HG02642 (cell line): Measurements from ENCODE around the gene PCDH17.

Experiments used
- ATAC-seq: cut with Tn5 transposase; IDR thresholded peaks from one replicate; pipeline ENCODE4 v1.9.1; 2021; ENCODE audit warnings: mild to moderate bottlenecking; ENCODE audit not compliant: unreplicated experiment, poor library complexity

PCDH17 gene

DNA sequence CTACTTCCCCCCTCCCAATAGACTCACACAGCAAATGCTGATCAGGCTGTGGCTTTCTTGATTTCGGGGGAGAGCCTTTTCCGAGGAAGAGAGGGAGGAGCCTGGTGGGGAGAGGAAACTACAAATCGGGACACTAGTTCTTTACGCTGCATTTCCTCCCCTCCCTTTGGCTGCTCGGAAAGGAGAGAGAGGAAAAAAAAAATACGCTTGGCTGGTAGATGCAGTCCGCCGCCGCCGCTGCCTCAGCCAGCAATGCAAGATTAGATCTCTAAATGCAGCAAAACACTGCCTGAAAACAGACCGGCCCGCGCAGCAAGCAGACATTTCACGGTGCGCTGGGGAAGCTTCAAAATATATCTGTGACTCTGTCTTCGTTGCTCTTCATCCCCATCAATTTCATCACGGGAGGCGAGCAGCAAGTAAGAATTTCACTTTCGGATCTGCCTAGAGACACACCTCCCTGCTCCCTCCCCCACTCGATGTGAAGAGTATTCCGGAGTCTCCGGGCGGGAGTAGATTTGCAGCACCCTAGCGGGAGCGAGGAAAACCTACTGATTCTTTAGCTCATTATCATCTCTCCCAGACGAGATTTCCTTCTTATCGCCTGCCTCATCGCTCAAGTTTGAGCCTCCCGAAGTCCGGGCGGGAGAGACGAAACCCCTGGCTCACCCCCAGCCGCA, at the start of gene PCDH17:
PCDH17 (plus strand) TSS at position 149 of the 680 bp plus-strand sequence. CDS start 803 bp downstream, outside the sequence.
- ATAC-seq, result no peak

DNA sequence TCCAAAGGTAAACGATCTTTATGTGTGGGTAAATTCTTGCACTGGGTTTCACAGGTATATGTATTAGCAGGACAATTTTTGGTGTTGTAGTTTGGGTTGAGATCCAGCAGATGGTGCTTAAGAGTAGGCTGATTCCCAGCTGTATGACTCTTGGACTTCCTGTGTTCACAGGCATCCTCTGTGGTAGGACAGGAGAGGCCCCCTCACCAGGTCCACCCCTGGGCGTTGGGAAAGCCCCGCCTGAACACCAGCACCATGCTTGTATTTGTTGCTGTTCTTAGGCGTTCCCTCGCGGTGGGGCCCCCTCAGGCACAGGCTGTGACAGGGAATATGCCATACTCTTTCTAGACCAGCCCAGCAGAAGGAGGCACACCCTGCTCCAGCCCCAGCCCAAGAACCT, 49.5 kb upstream of the PCDH17 start:
- no peak for ATAC-seq

- ATAC-seq, result no peak
Observed at GRCh38 chr13:57583529-57583928, 48.0 kb upstream of the PCDH17 start.

DNA sequence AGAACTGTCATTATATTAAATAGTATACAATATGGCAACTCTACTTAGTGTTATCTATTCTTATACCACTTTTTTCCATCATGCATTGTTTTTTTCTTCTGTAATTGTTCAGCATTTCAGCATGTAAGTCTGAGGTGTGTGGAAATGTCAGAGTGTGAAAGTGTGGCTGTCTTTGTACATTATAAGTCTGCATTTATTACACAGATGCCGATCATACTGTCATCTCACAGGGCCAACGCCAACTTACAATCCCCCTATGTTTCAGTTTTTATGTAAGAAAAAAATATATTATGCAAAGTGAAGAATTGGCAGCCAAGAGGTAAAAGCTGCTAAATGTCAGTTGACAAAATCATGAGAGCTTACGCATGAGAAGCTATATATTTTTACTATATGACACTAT, 42.9 kb upstream of the PCDH17 start:
- no peak for ATAC-seq

DNA sequence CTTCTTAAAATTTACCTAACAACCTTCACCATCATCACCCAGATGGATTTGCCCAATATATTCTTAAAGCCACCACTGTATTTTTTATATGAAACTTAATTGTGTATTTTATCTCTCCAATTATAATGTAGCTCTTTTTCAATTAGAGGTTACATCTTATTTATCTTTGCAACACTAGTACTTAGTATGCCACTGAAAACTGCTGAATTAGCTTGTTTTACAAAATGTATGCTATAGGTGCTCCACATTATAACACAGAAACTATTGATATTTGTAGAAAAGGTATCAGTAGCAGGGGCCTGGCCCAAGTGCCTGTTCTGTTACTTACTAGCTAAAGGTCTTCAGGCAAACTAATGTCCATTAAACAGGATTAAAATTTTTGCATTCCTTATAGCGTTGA, 35.8 kb upstream of the PCDH17 start:
- no peak for ATAC-seq

DNA sequence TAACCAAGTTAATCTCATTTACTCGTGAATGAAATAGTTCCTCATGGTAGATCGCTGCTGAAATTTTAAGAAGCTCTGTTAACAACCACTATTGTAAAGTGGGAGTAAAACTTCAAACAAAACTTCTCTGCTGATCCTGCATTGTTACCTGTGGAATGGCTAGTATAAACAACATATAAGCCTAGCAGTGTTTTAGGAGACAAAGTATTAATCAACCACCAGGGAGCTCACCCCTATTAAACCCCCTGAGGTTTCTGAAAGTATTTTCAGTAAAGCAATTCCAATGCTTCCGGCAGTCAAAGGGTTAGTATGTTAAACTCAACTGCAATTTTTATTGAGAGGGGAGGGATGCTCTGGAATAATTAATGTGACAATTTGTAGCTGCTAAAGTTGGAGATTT, 30.0 kb upstream of the PCDH17 start:
- ATAC-seq, result no peak

- ATAC-seq, result no peak
Observed at GRCh38 chr13:57604442-57604841, 27.1 kb upstream of the PCDH17 start.

DNA sequence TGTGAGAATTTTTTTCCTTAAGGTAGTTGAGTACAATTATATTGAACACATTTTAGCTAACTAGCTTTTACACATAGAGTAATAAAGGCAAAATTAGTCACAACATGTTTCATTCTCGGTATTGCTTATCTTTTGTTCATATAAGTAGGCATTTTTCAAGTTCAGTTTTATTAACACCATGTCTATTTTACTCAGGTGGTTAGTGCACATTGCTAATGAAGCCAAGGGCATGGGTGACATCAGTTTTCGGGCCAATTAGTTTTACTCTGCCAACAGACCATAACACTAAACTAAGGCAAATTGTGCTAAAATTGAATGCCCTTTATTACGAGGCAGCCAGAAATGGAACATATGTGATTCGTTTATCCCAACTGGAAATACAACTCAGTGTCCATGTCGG, 19.6 kb upstream of the PCDH17 start:
- ATAC-seq, result no peak

GRCh38 chr13:57612568-57612967, 19.0 kb upstream of the PCDH17 start:
- ATAC-seq, result no peak

GRCh38 chr13:57624565-57625435, 6.7 kb upstream of the PCDH17 start:
- peak; percentile 71 for ATAC-seq

DNA sequence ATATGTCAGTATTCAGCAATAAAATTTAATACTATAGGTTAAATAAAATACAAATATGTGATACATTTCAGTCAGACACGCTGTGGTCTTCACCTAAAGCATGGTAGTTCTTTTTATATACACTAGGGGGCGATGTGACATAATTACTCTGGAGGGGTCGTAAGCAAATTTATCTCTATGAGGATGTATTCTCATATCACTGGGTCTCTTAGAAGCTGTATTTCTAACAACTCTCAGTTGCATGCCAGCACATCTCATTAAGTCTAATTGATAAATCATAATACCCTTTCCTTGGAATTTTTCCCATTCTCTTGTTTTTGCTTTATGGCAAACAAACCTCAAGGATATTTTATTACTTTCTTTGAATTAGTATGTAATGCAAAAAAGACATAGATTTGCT, 3.9 kb upstream of the PCDH17 start:
- ATAC-seq, result no peak

- no peak for ATAC-seq
Observed at GRCh38 chr13:57629391-57629804, 2.1 kb upstream of the PCDH17 start.

DNA sequence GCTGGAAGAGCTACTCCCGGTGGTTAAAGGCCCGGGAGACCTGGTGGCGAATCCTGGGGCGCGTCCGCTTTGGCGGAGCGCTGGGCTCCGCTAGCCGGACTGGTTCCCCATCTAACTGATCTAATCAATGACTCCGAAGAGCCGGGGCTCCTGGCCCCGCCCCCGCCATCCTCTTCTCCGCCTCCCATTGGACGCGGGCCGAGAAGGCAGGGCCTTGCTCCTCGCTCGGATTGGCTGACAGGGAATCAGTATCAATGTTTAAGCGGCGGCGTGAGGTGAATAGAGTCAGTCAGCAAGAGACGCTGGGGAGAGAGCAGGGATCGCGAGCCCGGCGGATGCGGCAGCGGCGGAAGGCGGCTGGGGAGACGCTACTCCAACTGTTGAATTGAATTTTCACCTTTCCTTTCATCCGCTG, 1.7 kb upstream of the PCDH17 start:
- ATAC-seq, result peak; percentile 43

DNA sequence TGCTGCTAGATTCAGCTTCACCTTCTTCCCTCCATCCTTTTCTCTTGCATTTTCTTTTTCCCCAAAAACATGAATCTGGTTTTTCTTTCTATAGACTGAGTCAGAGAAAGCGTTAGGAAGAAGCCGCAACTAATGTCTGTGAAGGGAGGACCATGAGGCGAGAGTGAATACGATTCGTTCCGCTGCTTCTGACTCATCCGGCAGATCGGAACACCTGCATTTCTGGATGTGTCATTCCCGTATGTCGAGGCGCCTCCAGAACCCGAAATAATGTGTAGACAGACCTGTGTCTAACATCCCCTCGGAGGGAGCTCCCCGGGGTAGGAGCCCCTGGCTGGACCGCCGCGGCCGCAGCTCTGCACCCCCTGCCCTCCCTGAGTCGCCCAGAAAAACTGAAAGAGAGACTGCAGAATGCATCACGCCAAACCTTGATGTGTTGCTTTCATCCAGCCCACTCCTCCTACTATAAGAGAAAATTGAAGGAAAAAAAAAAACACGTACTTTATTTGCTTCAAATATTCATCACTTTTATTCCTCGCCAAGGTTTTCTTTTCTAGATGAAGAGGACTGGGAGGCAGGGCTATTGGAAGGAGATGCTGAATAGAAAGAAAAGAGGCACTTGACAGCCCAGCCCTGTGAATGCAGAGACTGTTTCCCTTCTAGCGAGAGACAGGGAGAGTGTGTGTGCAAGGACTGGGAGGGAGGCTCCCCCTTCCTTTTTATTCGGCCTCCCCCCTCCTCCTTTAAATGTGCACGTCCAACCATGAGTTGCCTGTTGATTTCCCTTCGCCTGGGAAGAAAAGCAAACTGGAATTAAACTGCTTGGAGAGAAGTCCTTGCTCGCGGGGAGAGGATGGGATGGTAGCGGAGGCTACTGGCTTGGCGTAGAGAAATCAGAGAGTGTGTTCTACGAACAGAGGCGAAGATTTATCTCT, 616 bp upstream of the PCDH17 start:
- no peak for ATAC-seq

GRCh38 chr13:57632276-57633140, 964 bp downstream of the PCDH17 start:
- ATAC-seq, result no peak

- ATAC-seq, result no peak
Observed at GRCh38 chr13:57633141-57633949, 1.8 kb downstream of the PCDH17 start.

- no peak for ATAC-seq
Observed at GRCh38 chr13:57633950-57634838, 2.6 kb downstream of the PCDH17 start.

DNA sequence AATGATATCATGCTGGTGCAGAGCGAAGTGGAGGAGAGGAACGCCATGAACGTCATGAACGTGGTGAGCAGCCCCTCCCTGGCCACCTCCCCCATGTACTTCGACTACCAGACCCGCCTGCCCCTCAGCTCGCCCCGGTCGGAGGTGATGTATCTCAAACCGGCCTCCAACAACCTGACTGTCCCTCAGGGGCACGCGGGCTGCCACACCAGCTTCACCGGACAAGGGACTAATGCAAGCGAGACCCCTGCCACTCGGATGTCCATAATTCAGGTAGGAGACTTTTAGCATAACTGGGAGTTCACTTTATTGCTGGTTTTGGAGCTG, 3.3 kb downstream of the PCDH17 start:
- no peak for ATAC-seq
